ENCODE measurements around the gene PLEKHG2. TPM values are rescaled to one million over a fixed set of nuclear protein-coding genes. Genes with fewer than 3 reads are reported as not detected.

Gene PLEKHG2
- total and polyA plus RNA-seq, 9 of the 15 experiments (the other 6 are each of a cell fraction or from before 2014, with no cell fraction given), result 0.98 to 45.7 (median 9.8) TPM

DNA sequence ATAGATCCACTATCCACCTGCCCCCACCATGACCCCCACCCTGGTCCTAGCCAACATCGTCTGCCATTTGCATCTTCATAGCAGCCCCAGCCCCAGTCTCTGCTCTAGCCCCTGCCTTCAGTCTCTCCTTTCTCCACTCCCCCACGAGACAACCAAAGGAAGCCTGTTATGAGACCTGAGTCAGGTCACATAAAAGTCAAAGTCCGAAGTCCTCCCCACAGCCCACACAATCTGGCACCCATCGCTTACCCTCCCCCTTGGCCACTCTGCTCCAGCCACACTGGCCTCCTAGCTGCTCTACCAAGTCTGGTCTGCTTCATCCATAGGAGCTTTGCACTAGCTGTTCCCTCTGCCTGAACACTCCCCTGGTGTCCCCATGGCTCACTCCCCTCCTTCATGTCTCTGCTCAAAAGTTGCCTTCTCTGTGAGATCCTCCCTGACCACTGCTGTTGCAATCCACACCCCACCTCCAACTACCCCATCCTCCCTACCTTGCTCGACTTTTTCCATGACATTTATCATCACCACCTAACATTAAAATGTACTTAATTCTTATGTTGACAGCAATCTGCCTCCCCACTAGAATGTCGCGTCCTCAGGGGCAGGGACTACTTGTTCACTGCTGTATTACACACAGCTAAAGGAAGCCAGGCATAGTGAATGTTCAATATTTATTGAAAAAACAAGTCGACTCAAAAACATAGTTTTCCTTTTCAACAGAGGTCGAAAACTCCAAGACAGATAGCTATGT is 1.2 kb upstream of the PLEKHG2 start:
- POLR2A ChIA-PET, result interaction anchor here (0.8 to 1.4 kb wide), 4 partner anchors 10 to 24 kb away, joined by 3 to 8 read pairs (median 4); partner anchors contain the start of genes MED29, PAF1 and RPS16
- intact Hi-C loops (cut with micrococcal nuclease), result loop anchor here (2.0 to 5.0 kb wide), 4 partner anchors 68 to 289 kb away; partner anchors contain the start of gene SAMD4B
- WGBS (ENCODE audit: insufficient coverage, low coverage, missing lambda C conversion rate), result 22% methylated on average over 9 of the region's 9 CpGs
- TF ChIP-seq TRIM28 (IDR thresholded peaks at IDR 0.05), result no peak
- TF ChIP-seq RNF2 (IDR thresholded peaks at IDR 0.05), result no peak
- TF ChIP-seq ZNF133 (CRISPR knock-in tag; IDR thresholded peaks at IDR 0.05), result no peak
- peak in 2 of 3 experiments; percentile 25 to 42 for TF ChIP-seq YY1 (IDR thresholded peaks at IDR 0.05; ENCODE audit: borderline replicate concordance in 1 of 3, control insufficient read depth in 1 of 3, extremely low read depth in 1 of 3, insufficient read depth in 3 of 3, insufficient read length in 1 of 3, insufficient replicate concordance in 2 of 3, low read depth in 1 of 3, low read length in 2 of 3)
- no peak for TF ChIP-seq ZSCAN32 (CRISPR knock-in tag; IDR thresholded peaks at IDR 0.05)
- TF ChIP-seq, protein P1, sequence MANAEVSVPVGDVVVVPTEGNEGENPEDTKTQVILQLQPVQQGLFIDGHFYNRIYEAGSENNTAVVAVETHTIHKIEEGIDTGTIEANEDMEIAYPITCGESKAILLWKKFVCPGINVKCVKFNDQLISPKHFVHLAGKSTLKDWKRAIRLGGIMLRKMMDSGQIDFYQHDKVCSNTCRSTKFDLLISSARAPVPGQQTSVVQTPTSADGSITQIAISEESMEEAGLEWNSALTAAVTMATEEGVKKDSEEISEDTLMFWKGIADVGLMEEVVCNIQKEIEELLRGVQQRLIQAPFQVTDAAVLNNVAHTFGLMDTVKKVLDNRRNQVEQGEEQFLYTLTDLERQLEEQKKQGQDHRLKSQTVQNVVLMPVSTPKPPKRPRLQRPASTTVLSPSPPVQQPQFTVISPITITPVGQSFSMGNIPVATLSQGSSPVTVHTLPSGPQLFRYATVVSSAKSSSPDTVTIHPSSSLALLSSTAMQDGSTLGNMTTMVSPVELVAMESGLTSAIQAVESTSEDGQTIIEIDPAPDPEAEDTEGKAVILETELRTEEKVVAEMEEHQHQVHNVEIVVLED (CRISPR knock-in tag; IDR thresholded peaks at IDR 0.05), result no peak
- TF ChIP-seq ZNF121 (CRISPR knock-in tag; conservative IDR thresholded peaks at IDR 0.05), result no peak
- TF ChIP-seq ZNF408 (CRISPR knock-in tag; IDR thresholded peaks at IDR 0.05; ENCODE audit: low read depth), result no peak
- no peak for TF ChIP-seq BMI1 (IDR thresholded peaks at IDR 0.05; ENCODE audit: low read length)
- TF ChIP-seq SRSF1 (IDR thresholded peaks at IDR 0.05; ENCODE audit: low read depth, low read length), result no peak
- TF ChIP-seq POLR3G (IDR thresholded peaks at IDR 0.05; ENCODE audit: extremely low read depth, insufficient read length, insufficient replicate concordance), result no peak
- no peak for TF ChIP-seq ZNF830 (CRISPR knock-in tag; IDR thresholded peaks at IDR 0.05)
- TF ChIP-seq HNRNPUL1 (IDR thresholded peaks at IDR 0.05; ENCODE audit: low read length), result no peak
- TF ChIP-seq NFIC (IDR thresholded peaks at IDR 0.05), result 0 out of 2 replicates have a peak, but pooled peaks have one; percentile 4
- no peak for TF ChIP-seq TCF3 (CRISPR knock-in tag; IDR thresholded peaks at IDR 0.05)
- no peak for TF ChIP-seq KDM2B (CRISPR knock-in tag; IDR thresholded peaks at IDR 0.05)
- TF ChIP-seq, protein P2, sequence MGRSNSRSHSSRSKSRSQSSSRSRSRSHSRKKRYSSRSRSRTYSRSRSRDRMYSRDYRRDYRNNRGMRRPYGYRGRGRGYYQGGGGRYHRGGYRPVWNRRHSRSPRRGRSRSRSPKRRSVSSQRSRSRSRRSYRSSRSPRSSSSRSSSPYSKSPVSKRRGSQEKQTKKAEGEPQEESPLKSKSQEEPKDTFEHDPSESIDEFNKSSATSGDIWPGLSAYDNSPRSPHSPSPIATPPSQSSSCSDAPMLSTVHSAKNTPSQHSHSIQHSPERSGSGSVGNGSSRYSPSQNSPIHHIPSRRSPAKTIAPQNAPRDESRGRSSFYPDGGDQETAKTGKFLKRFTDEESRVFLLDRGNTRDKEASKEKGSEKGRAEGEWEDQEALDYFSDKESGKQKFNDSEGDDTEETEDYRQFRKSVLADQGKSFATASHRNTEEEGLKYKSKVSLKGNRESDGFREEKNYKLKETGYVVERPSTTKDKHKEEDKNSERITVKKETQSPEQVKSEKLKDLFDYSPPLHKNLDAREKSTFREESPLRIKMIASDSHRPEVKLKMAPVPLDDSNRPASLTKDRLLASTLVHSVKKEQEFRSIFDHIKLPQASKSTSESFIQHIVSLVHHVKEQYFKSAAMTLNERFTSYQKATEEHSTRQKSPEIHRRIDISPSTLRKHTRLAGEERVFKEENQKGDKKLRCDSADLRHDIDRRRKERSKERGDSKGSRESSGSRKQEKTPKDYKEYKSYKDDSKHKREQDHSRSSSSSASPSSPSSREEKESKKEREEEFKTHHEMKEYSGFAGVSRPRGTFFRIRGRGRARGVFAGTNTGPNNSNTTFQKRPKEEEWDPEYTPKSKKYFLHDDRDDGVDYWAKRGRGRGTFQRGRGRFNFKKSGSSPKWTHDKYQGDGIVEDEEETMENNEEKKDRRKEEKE (IDR thresholded peaks at IDR 0.05; ENCODE audit: borderline replicate concordance in 1 of 2, control insufficient read depth in 1 of 2, low read depth in 2 of 2, low read length in 1 of 2), result no peak

More for the DNA sequence above, 1.2 kb upstream of the PLEKHG2 start:
- CTCF ChIA-PET (ENCODE audit: low intra/inter-chr PET ratio), result interaction anchor here (0.9 to 3.7 kb wide), 4 partner anchors 13 to 301 kb away, joined by 3 to 74 read pairs (median 6); no protein-coding TSS in a partner anchor
- H4K20me1 ChIP-seq (replicated peaks; ENCODE audit: control insufficient read depth, insufficient read depth, low read length), result peaks cover 4% of the 10 kb centered on the region; the same call in 1 of the 2 replicates
- H3K27me3 ChIP-seq (ENCODE audit: control insufficient read depth in 2 of 2, insufficient read depth in 2 of 2, low read length in 2 of 2), result no peaks in the 10 kb centered on the region
- no peak for ATAC-seq
- no TSS peak for BruUV-seq (replicated peaks)
- in situ Hi-C loops (cut with MboI), result no loop called here
- peak in 1 of 4 experiments; percentile 46 for DNase-seq (ENCODE audit: extremely low read depth in 1 of 4, low spot score in 3 of 4)
- no peaks in the 10 kb centered on the region for H3K9me1 ChIP-seq (ENCODE audit: control insufficient read depth, insufficient read depth, low read length)
- peaks cover 62% of the 10 kb centered on the region for H3K79me2 ChIP-seq (ENCODE audit: control insufficient read depth, insufficient read depth, low read length)
- peaks cover 40 to 72% of the 10 kb centered on the region in 2 experiments for H3K4me1 ChIP-seq (replicated peaks in 1 of 2; ENCODE audit: control insufficient read depth in 2 of 2, insufficient read depth in 2 of 2, low read length in 2 of 2)
- peak overlapping the region; percentile 52 for H2AFZ ChIP-seq (ENCODE audit: low read depth, low read length)
- H3K36me3 ChIP-seq (ENCODE audit: control insufficient read depth, insufficient read depth, low read length), result peaks cover 20% of the 10 kb centered on the region; the same call in 2 of the 3 replicates
- no peaks in the 10 kb centered on the region for H3K9me3 ChIP-seq (replicated peaks; ENCODE audit: control insufficient read depth, insufficient read depth, low read depth, low read length)
- peak overlapping the region; percentile 91 to 94; a peak in 3 of 4 replicates for H3K9ac ChIP-seq (ENCODE audit: insufficient read depth in 1 of 2, low read depth in 2 of 2, low read length in 2 of 2)
- peak overlapping the region; percentile 70 for H3K4me2 ChIP-seq (ENCODE audit: insufficient read depth, low read length)
- no peak for FAIRE-seq
- H3K4me3 ChIP-seq, result no peak overlapping the region
- H3K27ac ChIP-seq (ENCODE audit: extremely low read depth, low read depth, low read length), result peak overlapping the region; percentile 98
